ENCODE results near the gene RPRD1A.

Gene RPRD1A

DNA sequence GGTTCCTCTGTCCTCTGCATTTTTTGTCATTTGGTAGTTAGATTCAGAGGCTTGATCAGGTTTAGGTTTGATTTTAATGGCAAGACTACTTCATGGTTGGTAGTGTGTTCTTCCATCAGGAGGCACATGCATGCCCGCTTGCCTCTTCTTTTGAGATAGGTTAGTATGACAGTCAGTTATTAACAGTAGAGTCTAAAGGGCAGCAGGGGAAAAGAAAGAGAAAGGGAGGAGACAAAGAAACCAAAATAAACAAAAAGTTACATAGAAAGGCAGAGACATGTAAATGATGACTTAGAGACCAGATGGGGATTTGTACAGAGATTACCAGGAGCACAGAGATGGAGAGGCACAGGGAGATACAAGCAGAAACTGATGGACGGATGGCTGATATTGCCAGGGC lies 105.0 kb downstream of the RPRD1A start:
- no peak for DNase-seq

- DNase-seq = no peak
These were observed 111.1 kb downstream of the RPRD1A start for GRCh38 chr18:35956226-35956625.

GRCh38 chr18:35953688-35954087 lies 113.7 kb downstream of the RPRD1A start:
- no peak for DNase-seq

DNA sequence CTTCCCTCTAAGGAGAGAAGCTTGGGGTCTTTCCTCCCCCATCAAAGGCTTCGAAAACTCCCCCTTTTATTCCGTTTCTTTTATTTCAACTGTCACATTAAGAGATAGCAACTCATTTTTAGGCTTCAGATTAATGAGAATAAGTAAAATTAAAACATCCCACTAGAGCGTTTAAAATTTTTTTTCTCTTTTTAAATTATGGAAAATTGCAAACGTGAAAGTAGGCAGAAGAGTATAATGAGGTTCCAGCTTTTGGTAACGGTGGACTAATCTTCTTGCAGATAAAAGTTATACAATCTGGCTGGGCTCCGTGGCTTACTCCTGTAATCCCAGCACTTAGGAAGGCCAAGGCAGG lies 116.8 kb downstream of the RPRD1A start:
- no peak for DNase-seq

DNA sequence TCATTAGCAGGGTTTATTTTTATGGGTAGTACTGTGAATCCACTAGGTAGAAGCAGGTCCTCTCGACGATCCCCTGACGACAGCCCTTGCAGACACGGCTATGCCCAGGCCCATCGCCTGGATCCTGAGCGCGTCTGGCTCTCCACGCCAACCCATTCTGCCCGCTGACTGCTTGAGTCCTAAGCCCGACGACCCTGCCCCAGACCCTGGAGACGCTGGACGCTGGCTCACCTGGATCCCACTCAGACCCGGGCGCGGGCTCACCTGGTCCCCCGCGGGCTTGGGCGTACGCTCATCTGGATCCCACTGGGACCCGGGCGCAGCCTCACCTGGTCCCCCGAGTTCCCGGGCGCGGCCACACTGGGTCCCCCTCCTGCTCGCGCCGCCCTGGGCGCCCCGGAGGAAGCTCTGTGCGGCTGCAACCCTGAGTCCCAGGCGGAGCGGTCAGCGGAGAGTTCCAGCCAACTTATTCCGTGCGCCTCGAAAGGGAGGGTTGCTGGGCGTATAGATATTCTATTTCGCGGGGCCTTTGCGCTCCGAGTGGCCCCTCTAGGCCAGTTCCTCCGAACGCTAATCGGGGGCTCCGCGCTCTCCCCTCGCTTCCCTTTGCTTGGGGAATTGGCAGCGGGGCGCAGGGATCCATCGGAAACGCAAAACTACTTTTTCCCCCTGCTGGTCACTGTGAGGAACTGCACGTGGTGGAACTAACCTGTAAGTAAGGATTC lies 117.3 kb downstream of the RPRD1A start:
- DNase-seq = peak; percentile 25

GRCh38 chr18:35949090-35949489 lies 118.3 kb downstream of the RPRD1A start:
- no peak for DNase-seq

GRCh38 chr18:35948080-35948479 lies 119.3 kb downstream of the RPRD1A start:
- no peak for DNase-seq

- no peak for DNase-seq
These were observed 124.7 kb downstream of the RPRD1A start for GRCh38 chr18:35942661-35943060.

GRCh38 chr18:35942133-35942532 lies 125.2 kb downstream of the RPRD1A start:
- no peak for DNase-seq

DNA sequence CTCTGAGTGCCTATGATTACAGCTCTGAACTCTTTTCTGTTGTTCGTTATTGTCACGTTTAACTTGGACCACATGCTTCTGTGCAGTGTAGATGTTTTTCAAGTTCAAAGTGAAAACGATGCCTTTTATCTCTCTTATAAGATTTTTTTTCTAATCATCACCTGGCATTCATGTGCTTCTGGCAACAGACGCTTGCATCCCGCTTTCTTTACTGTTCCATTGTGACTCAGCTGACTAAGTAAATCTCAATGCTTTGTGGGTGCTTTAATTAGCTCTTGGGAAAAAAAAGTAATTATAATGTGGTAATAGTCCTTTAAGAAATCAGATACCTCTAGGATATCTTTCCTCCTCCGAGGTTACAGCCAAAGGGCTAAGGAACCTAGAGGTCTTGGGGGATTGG lies 126.1 kb downstream of the RPRD1A start:
- DNase-seq = no peak

All from NCI-H524 treated with DMSO at 0.1 percent for 48 hours (cell line).